SH-SY5Y (cell line): ENCODE results near the gene PIK3R3.

ENCODE experiments used
- GATA2 ChIP-seq: IDR thresholded peaks from 2 replicates; pipeline ENCODE4 v1.6.1; 2011; ENCODE audit warnings: mild to moderate bottlenecking, low read depth, low read length
- GATA3 ChIP-seq: IDR thresholded peaks from 2 replicates; pipeline ENCODE4 v1.6.1; 2011; ENCODE audit warnings: low read depth, mild to moderate bottlenecking, low read length, moderate library complexity

DNA sequence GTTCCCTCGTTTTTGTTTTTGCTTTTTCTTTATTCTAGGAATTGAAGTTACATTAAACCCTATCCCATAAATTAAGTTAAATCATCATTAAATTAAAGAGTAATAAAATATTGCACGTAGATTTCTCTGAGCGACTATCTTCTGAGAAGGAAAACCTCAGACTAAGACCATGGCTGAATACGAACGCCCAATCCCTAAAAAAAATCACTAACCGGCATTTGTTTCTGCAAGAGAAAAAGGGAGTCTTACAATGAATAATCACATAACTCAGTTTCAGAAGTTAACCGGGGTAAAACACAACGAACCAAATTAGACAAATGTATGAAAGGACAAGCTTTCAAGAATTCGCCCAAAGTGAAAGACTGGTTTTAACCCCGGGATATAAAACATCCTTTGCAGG, 1.3 kb downstream of the PIK3R3 start:
- TF ChIP-seq GATA2 (no peak), GATA3 (no peak)
